ENCODE measurements around the gene STX18. TPM values are rescaled to one million over a fixed set of nuclear protein-coding genes. Genes with fewer than 3 reads are reported as not detected.

STX18 gene
- total RNA-seq, 1 donor from 2014 or later, result 22.4 TPM

- DNase-seq (ENCODE audit: low spot score), result peak; percentile 74
Observed at GRCh38 chr4:4386296-4386735, 155.5 kb downstream of the STX18 start.

- no peak for DNase-seq (ENCODE audit: low spot score)
Observed at GRCh38 chr4:4385729-4386295, 156.0 kb downstream of the STX18 start.

GRCh38 chr4:4384837-4385236, 157.0 kb downstream of the STX18 start:
- DNase-seq (ENCODE audit: low spot score), result no peak

GRCh38 chr4:4383085-4383484, 158.8 kb downstream of the STX18 start:
- DNase-seq (ENCODE audit: low spot score), result no peak

- no peak for DNase-seq (ENCODE audit: low spot score)
Observed at GRCh38 chr4:4379540-4380087, 162.2 kb downstream of the STX18 start.

- DNase-seq (ENCODE audit: low spot score), result peak; percentile 67
Observed at GRCh38 chr4:4377732-4378460, 164.0 kb downstream of the STX18 start.

GRCh38 chr4:4377191-4377590, 164.7 kb downstream of the STX18 start:
- no peak for DNase-seq (ENCODE audit: low spot score)

GRCh38 chr4:4376074-4376473, 165.8 kb downstream of the STX18 start:
- no peak for DNase-seq (ENCODE audit: low spot score)

GRCh38 chr4:4374388-4375098, 167.3 kb downstream of the STX18 start:
- no peak for DNase-seq (ENCODE audit: low spot score)

Other genes with a start within 250 kb of the STX18 start
- gene NSG1, start 154.9 kb downstream of the STX18 start, total RNA-seq (ENCODE audit: insufficient read depth, low replicate concordance), result 17.6 TPM

All from umbilical cord (tissue), 2 donors.